Sigmoid colon (tissue), 7 donors: ENCODE measurements around the gene PRKG2. TPM values are rescaled to one million over a fixed set of nuclear protein-coding genes. Genes with fewer than 3 reads are reported as not detected.

ENCODE experiments used
- DNase-seq: peaks from one replicate; pipeline ENCODE4 v3.0.0-alpha.2; 2019
- H3K27ac ChIP-seq, 4 donors: fragments of 200-600 bp; sonication (generic); one replicate each; pipeline ENCODE4 v1.5.1; 2016 to 2019; ENCODE audit warnings: mild to moderate bottlenecking in 1 of 4
- H3K27me3 ChIP-seq, 3 donors: fragments of 200-600 bp; sonication (generic); one replicate each; pipeline ENCODE4 v1.5.1; 2019; ENCODE audit warnings: mild to moderate bottlenecking in 1 of 3
- H3K36me3 ChIP-seq, 4 donors: fragments of 200-600 bp; sonication (generic); one replicate each; pipeline ENCODE4 v1.5.1; 2016 to 2019
- H3K4me1 ChIP-seq, 4 donors: fragments of 200-600 bp; sonication (generic); one replicate each; pipeline ENCODE4 v1.5.1; 2017 to 2019
- H3K4me3 ChIP-seq, 4 donors: fragments of 200-600 bp; sonication (generic); one replicate each; pipeline ENCODE4 v1.5.1; 2017 to 2019; ENCODE audit warnings: mild to moderate bottlenecking in 2 of 4, moderate library complexity in 1 of 4
- H3K9me3 ChIP-seq, 4 donors: fragments of 200-600 bp in 3 of 4; sonication (generic) in 3 of 4; one replicate each; pipeline versions ENCODE4 v1.5.1 to v1.6.1; 2013 to 2019
- EP300 ChIP-seq, 4 donors: sonication (generic); formaldehyde crosslinking; IDR thresholded peaks; one replicate each; pipeline ENCODE4 v1.6.1; 2017; ENCODE audit warnings: antibody characterized with exemption in 4 of 4
- POLR2A ChIP-seq, 2 donors: fragments of 450-650 bp; IDR thresholded peaks; one replicate each; pipeline ENCODE4 v1.6.1; 2016; ENCODE audit warnings: antibody characterized with exemption in 2 of 2, mild to moderate bottlenecking in 2 of 2, moderate library complexity in 2 of 2
- POLR2AphosphoS5 ChIP-seq, 4 donors: sonication (generic); formaldehyde crosslinking; IDR thresholded peaks; one replicate each; pipeline ENCODE4 v1.6.1; 2017; ENCODE audit warnings: antibody characterized with exemption in 4 of 4
- WGBS, 2 donors: extraction: QIAGEN DNeasy Blood & Tissue Kit; methylation state at CpG; one replicate each; pipeline ENCODE4 v1.1.7; 2013; 5-methylcytosine and 5-hydroxymethylcytosine counted together
- intact Hi-C: fragments of 100-400 bp; cut with DNase I; formaldehyde crosslinking; loops from one replicate; pipeline ENCODE4 v1.15.1; 2023
- polyA plus RNA-seq, 3 donors: library from polyadenylated mRNA; stranded (reverse); fragments of 200-250 nt; gene quantifications; one replicate each; pipeline ENCODE4 v1.2.3, GENCODE V29; 2013
- total RNA-seq, 4 donors: library from RNA; depleted of rRNA; stranded (reverse); fragments of >200 nt; gene quantifications; one replicate each; pipeline ENCODE4 v1.1.0, GENCODE V29; 2016
- TF ChIP-seq, protein P1 (sequence below), 4 experiments: fragments of 450-650 bp in 3 of 4; fragments of 200-600 bp in 1 of 4; IDR thresholded peaks; one replicate each; pipeline ENCODE4 v1.5.1; 2016 to 2019; ENCODE audit warnings: antibody characterized with exemption in 4 of 4, mild to moderate bottlenecking in 3 of 4, moderate library complexity in 2 of 4
- donor health status: healthy with polysubstance abuse.
- donor health status: Bipolar disorder and iron deficiency.
- donor health status: healthy.

Gene PRKG2
- total and polyA plus RNA-seq, 7 donors, result 1.2 to 19.9 (median 2.6) TPM

DNA sequence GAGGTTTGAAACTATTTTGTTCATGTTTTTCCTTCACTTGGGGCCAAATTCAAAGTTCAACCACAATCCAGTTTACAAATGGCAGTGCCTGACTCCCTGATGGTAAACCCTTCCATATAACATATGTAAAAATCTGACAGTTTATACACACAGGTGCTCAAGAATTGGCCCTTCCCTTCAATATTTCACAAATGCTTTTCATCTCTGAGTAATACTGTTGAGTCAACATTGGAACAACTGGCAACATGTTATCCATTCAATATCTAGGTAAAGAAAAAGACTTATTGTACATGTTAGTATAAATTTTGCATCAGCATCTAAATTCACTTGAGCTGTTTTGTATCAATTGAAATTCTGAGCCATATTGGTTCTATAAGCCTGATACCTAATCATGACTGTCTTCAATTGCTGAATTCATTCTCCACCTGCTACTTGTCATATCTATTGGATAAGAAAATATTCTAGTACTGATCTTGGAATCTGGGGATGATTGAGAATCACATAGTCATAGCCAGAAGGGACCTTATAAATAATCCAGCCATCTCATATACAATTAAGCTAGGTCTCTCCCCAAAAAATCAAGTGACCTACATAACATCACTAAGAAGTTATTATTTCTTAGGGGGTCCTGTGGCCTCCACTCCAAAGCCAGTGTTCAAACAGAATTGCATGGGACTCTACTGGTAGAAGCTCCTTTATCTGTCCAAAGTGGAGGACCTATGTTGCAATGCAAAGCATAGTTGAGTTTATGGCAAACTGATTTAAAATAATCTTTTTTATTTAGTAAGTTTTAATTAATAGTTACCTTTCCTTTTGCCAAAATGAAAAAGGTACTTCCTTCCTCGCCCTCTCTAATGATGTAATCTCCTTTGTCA lies 61.9 kb downstream of the PRKG2 start:
- peak overlapping the region in 2 of 4 donors; percentile 21 to 57 for H3K27ac ChIP-seq
- no peaks in the 10 kb centered on the region for H3K36me3 ChIP-seq
- H3K4me3 ChIP-seq, result peak overlapping the region in 1 of 4 donors; percentile 30
- H3K4me1 ChIP-seq, result no peaks in the 10 kb centered on the region
- TF ChIP-seq POLR2A (IDR thresholded peaks at IDR 0.05) (no peak), POLR2AphosphoS5 (IDR thresholded peaks at IDR 0.05) (no peak), EP300 (IDR thresholded peaks at IDR 0.05) (no peak)
- TF ChIP-seq, protein P1, sequence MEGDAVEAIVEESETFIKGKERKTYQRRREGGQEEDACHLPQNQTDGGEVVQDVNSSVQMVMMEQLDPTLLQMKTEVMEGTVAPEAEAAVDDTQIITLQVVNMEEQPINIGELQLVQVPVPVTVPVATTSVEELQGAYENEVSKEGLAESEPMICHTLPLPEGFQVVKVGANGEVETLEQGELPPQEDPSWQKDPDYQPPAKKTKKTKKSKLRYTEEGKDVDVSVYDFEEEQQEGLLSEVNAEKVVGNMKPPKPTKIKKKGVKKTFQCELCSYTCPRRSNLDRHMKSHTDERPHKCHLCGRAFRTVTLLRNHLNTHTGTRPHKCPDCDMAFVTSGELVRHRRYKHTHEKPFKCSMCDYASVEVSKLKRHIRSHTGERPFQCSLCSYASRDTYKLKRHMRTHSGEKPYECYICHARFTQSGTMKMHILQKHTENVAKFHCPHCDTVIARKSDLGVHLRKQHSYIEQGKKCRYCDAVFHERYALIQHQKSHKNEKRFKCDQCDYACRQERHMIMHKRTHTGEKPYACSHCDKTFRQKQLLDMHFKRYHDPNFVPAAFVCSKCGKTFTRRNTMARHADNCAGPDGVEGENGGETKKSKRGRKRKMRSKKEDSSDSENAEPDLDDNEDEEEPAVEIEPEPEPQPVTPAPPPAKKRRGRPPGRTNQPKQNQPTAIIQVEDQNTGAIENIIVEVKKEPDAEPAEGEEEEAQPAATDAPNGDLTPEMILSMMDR (IDR thresholded peaks at IDR 0.05), result no peak
- H3K9me3 ChIP-seq, result no peaks in the 10 kb centered on the region
- intact Hi-C loops, result no loop called here
- no peaks in the 10 kb centered on the region for H3K27me3 ChIP-seq
- DNase-seq, result no peak
- WGBS, 2 donors, result 13 to 63% methylated on average over 1 of the region's 1 CpG

DNA sequence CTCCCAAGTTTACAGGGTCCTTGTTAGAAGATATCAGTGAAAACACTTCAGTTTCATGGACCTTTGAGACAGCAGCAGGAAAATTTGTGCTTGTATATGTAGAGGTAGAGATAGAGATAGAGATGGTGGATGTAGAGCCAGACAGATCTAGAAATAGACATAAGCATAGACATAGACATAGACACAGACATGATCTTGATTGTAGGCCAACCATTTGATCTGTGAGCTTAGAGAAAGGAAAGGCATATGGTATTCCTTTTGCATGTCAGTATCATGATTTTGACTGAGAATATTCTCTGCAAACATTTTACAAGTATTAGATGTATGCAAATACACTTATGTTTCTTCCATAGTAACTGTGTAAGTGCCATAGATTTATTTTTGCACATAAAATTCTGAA lies 65.0 kb downstream of the PRKG2 start:
- Histone ChIP-seq H3K27ac (no peak overlapping the region), H3K27me3 (no peaks in the 10 kb centered on the region), H3K4me3 (no peak overlapping the region), H3K9me3 (no peaks in the 10 kb centered on the region), H3K36me3 (no peaks in the 10 kb centered on the region), H3K4me1 (no peaks in the 10 kb centered on the region)
- intact Hi-C loops, result no loop called here
- TF ChIP-seq POLR2AphosphoS5 (IDR thresholded peaks at IDR 0.05) (no peak), POLR2A (IDR thresholded peaks at IDR 0.05) (no peak), EP300 (IDR thresholded peaks at IDR 0.05) (no peak)
- TF ChIP-seq, protein P1 (IDR thresholded peaks at IDR 0.05), result no peak
- DNase-seq, result no peak

DNA sequence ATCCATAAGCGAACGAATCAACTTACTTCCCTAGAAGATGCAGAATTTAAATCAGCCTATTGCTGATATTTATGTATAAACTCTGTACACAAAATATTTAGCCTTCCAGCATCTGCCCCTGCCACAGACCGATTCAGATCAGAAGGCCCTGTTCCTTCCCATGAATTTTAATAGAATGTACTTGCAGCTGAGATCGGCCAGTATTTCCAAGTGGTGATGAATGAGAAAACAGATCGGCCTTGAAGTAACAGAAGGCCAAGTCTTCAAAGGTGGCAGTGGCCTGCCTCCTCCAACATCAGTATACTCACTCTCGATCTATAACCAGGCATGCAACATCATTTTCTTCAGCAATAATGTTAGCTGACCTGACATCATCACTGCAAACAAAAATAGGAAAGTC lies 66.4 kb downstream of the PRKG2 start:
- TF ChIP-seq POLR2A (IDR thresholded peaks at IDR 0.05), result no peak
- no peak for TF ChIP-seq EP300 (IDR thresholded peaks at IDR 0.05)
- TF ChIP-seq, protein P1 (IDR thresholded peaks at IDR 0.05), result no peak
- no peak for TF ChIP-seq POLR2AphosphoS5 (IDR thresholded peaks at IDR 0.05)
- Histone ChIP-seq H3K36me3 (no peaks in the 10 kb centered on the region), H3K9me3 (no peaks in the 10 kb centered on the region), H3K27me3 (no peaks in the 10 kb centered on the region), H3K4me1 (no peaks in the 10 kb centered on the region), H3K27ac (no peak overlapping the region), H3K4me3 (no peak overlapping the region)
- intact Hi-C loops, result no loop called here
- WGBS, 2 donors, result 91% methylated on average over 6 of the region's 6 CpGs
- DNase-seq, result no peak

DNA sequence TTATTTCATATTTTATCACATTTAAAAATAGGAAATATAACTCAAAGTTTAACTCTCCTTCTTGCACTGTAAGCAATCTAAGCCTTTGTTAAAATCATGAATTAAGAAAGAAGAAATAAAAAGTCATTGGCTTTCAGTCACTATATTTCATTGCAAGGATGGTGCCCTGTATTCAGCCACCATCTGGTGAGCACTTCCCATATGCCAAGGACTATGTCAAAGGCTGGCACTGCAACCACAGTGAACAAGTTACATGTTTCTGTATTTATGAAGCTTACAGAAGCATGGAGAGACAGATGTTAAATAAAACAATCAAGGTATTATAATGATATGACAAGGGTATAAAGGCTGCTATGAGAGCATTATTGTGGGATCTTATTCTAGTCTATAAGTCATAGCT lies 68.6 kb downstream of the PRKG2 start:
- intact Hi-C loops, result no loop called here
- H3K36me3 ChIP-seq, result no peaks in the 10 kb centered on the region

More for the DNA sequence above, 68.6 kb downstream of the PRKG2 start:
- H3K4me3 ChIP-seq, result no peak overlapping the region
- no peaks in the 10 kb centered on the region for H3K9me3 ChIP-seq
- peaks cover 0 to 10% (median 2%) of the 10 kb centered on the region in 4 donors for H3K4me1 ChIP-seq
- no peaks in the 10 kb centered on the region for H3K27me3 ChIP-seq
- no peak overlapping the region for H3K27ac ChIP-seq
- TF ChIP-seq POLR2A (IDR thresholded peaks at IDR 0.05) (no peak), EP300 (IDR thresholded peaks at IDR 0.05) (no peak), POLR2AphosphoS5 (IDR thresholded peaks at IDR 0.05) (no peak)
- TF ChIP-seq, protein P1 (IDR thresholded peaks at IDR 0.05), result no peak
- DNase-seq, result no peak
